Fibroblast of lung (primary cell): ENCODE data around the gene UTF1.

Experiments
- CTCF ChIP-seq, 2 donors: IDR thresholded peaks in 1 of 2; conservative IDR thresholded peaks in 1 of 2; 1 replicate in 1 of 2; 2 replicates in 1 of 2; pipeline ENCODE4 v1.5.1; 2011 to 2012; ENCODE audit warnings: low read length in 2 of 2, control low read depth in 1 of 2, inconsistent platforms in 1 of 2, low read depth in 1 of 2, mild to moderate bottlenecking in 1 of 2
- EZH2 ChIP-seq: IDR thresholded peaks from 2 replicates; pipeline ENCODE4 v1.5.1; 2012; ENCODE audit warnings: low read length, control low read depth, mild to moderate bottlenecking; ENCODE audit errors: missing control alignments

GRCh38 chr10:133230387-133231195 is 574 bp downstream of the UTF1 start:
- TF ChIP-seq CTCF (conservative IDR thresholded peaks at IDR 0.05 in 1 of 2, IDR thresholded peaks at IDR 0.05 in 1 of 2; ENCODE audit: low read depth in 1 of 2, low read length in 2 of 2) (no peak), EZH2 (peak; percentile 29)
